Measurements from ENCODE around the gene INTS3. TPM values are rescaled to one million over a fixed set of nuclear protein-coding genes. Genes with fewer than 3 reads are reported as not detected.

INTS3 gene
- total and polyA plus RNA-seq, 2 of the 8 experiments (the other 6 are each of a cell fraction or from before 2014, with no cell fraction given): 66.8 to 93.2 TPM

DNA sequence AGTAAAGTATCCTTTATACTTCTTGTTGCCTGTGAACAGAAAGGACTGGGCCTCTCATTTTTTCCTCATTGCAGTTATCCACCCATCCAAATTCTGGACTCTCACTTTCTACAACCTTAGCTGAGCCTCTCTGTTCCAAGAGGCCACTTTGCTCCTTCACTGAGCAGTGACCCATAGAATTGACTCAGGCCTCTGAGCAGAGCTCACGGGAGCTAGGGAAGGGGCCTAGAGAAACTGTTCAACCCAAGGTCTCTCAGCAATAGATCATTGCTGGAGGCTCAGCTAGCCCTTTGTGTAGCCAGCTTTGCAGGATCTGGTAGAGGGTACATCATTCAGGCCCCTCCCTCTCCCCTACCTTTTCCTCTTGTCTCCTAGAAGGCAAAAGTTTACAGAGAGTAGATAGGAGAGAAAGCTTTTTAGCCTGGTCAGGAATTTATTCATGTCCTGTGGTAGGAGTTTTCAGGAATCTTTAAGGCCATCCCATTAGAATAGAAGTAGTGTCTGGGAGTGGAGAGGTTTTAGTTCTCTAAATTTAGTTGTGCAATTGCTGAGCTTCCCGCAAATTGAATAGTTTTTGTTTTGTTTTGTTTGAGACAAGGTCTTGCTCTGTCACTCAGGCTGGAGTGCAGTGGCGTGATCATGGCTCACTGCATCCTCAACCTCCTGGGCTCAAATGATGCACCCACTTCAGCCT is 6.7 kb downstream of the INTS3 start (continued):
- TF ChIP-seq, protein P1, sequence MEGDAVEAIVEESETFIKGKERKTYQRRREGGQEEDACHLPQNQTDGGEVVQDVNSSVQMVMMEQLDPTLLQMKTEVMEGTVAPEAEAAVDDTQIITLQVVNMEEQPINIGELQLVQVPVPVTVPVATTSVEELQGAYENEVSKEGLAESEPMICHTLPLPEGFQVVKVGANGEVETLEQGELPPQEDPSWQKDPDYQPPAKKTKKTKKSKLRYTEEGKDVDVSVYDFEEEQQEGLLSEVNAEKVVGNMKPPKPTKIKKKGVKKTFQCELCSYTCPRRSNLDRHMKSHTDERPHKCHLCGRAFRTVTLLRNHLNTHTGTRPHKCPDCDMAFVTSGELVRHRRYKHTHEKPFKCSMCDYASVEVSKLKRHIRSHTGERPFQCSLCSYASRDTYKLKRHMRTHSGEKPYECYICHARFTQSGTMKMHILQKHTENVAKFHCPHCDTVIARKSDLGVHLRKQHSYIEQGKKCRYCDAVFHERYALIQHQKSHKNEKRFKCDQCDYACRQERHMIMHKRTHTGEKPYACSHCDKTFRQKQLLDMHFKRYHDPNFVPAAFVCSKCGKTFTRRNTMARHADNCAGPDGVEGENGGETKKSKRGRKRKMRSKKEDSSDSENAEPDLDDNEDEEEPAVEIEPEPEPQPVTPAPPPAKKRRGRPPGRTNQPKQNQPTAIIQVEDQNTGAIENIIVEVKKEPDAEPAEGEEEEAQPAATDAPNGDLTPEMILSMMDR (IDR thresholded peaks at IDR 0.05; ENCODE audit: control extremely low read depth in 1 of 3, insufficient read depth in 1 of 3, low read depth in 1 of 3, low read length in 3 of 3): no peak
- TF ChIP-seq SP2 (IDR thresholded peaks at IDR 0.05; ENCODE audit: low read length) (no peak), RXRA (IDR thresholded peaks at IDR 0.05; ENCODE audit: insufficient read depth, low read depth, low read length) (no peak), JUN (IDR thresholded peaks at IDR 0.05; ENCODE audit: low read depth, low read length) (no peak), CEBPB (IDR thresholded peaks at IDR 0.05; ENCODE audit: low read depth, low read length) (no peak), SUZ12 (IDR thresholded peaks at IDR 0.05; ENCODE audit: low read length) (no peak)

Measured in H1 (cell line).